PC-3 (cell line): ENCODE measurements around the gene KCNJ12. TPM values are rescaled to one million over a fixed set of nuclear protein-coding genes. Genes with fewer than 3 reads are reported as not detected.
"Not testable (repeated sequence)": the region's sequence is repeated elsewhere in the genome, so short reads cannot be mapped to it uniquely, and the experiment has no call there.

Experiments used
- ATAC-seq: fragments of 200-7000 bp; cut with Tn5 transposase; 2 replicates; pipeline ENCODE4 v1.9.1; 2020; ENCODE audit warnings: mild to moderate bottlenecking, moderate library complexity
- BruUV-seq: library from RNA; stranded (reverse); fragments of 400-500 nt; replicated peaks from 2 replicates; lab custom pipeline; 2021; lab: Mats Ljungman, UMichigan
- CTCF ChIA-PET: fragments of 300-600 bp; sonication (Branson Sonifier 250); formaldehyde crosslinking; loops from one replicate; lab custom pipeline; 2022; ENCODE audit warnings: antibody characterized with exemption; lab: Charles Lee
- POLR2A ChIA-PET: fragments of 300-600 bp; sonication (Branson Sonifier 250); formaldehyde crosslinking; loops from one replicate; lab custom pipeline; 2022; ENCODE audit warnings: antibody characterized with exemption; ENCODE audit not compliant: unreplicated experiment; lab: Charles Lee
- DNase-seq: peaks from one replicate; pipeline ENCODE4 v3.0.0-alpha.2; 2015
- H2AFZ ChIP-seq: fragments of 300-600 bp; sonication (generic); 2 replicates; pipeline ENCODE4 v1.6.0; 2016; ENCODE audit warnings: antibody characterized with exemption, low read length
- H3F3A ChIP-seq: fragments of 300-600 bp; sonication (generic); one replicate; pipeline ENCODE4 v1.6.0; 2017; ENCODE audit warnings: antibody characterized with exemption, low read length, control low read depth, mild to moderate bottlenecking; ENCODE audit not compliant: unreplicated experiment
- H3K27ac ChIP-seq: fragments of 300-600 bp; sonication (generic); 2 replicates; pipeline ENCODE4 v1.5.1; 2016; ENCODE audit warnings: mild to moderate bottlenecking, low read length
- H3K27me3 ChIP-seq: fragments of 300-600 bp; sonication (generic); 2 replicates; pipeline ENCODE4 v1.6.1; 2016; ENCODE audit warnings: low read length, mixed read lengths
- H3K36me3 ChIP-seq: fragments of 300-600 bp; sonication (generic); 2 replicates; pipeline ENCODE4 v1.6.1; 2016; ENCODE audit warnings: low read depth, mixed run types, low read length, mixed read lengths
- H3K4me1 ChIP-seq: fragments of 300-600 bp; sonication (generic); 2 replicates; pipeline ENCODE4 v1.5.1; 2016; ENCODE audit warnings: low read length; ENCODE audit not compliant: insufficient read depth
- H3K4me2 ChIP-seq: fragments of 300-600 bp; sonication (generic); 2 replicates; pipeline ENCODE4 v1.6.0; 2016; ENCODE audit warnings: low read length
- H3K4me3 ChIP-seq: fragments of 300-600 bp; sonication (generic); 2 replicates; pipeline ENCODE4 v1.5.1; 2016; ENCODE audit warnings: mild to moderate bottlenecking, low read length, mixed read lengths
- H3K79me2 ChIP-seq: fragments of 300-600 bp; sonication (generic); 2 replicates; pipeline ENCODE4 v1.6.1; 2017; ENCODE audit warnings: low read length, mixed read lengths
- H3K9ac ChIP-seq: fragments of 300-600 bp; sonication (generic); 2 replicates; pipeline ENCODE4 v1.6.0; 2016; ENCODE audit warnings: mild to moderate bottlenecking, low read length
- H3K9me2 ChIP-seq: fragments of 300-600 bp; sonication (generic); replicated peaks from 2 replicates; pipeline ENCODE4 v1.6.1; 2016; ENCODE audit warnings: mixed run types, low read length, mixed read lengths
- H3K9me3 ChIP-seq: fragments of 300-600 bp; sonication (generic); 2 replicates; pipeline ENCODE4 v1.6.1; 2016; ENCODE audit warnings: low read length, mixed read lengths
- H4K20me1 ChIP-seq: fragments of 300-600 bp; sonication (generic); 2 replicates; pipeline ENCODE4 v1.6.1; 2016; ENCODE audit warnings: low read length, mixed read lengths
- EZH2 ChIP-seq: fragments of 300-600 bp; sonication (generic); IDR thresholded peaks from one replicate; pipeline ENCODE4 v1.6.1; 2017; ENCODE audit warnings: antibody characterized with exemption, mild to moderate bottlenecking, low read length; ENCODE audit not compliant: unreplicated experiment
- EZH2phosphoT487 ChIP-seq: fragments of 300-600 bp; sonication (generic); IDR thresholded peaks from 2 replicates; pipeline ENCODE4 v1.6.1; 2018; ENCODE audit warnings: mild to moderate bottlenecking, antibody characterized with exemption, low read length, borderline replicate concordance
- intact Hi-C: fragments of 100-400 bp; cut with micrococcal nuclease; formaldehyde crosslinking; loops from 2 replicates; pipeline ENCODE4 v1.9.0; 2023
- total RNA-seq: library from RNA; depleted of rRNA; stranded (reverse); fragments of >200 nt; gene quantifications from 2 replicates; pipeline ENCODE4 v1.2.3, GENCODE V29; 2014
- TF ChIP-seq, protein P1 (sequence below): fragments of 300-600 bp; sonication (generic); conservative IDR thresholded peaks from 2 replicates; pipeline ENCODE4 v1.5.1; 2017; ENCODE audit warnings: antibody characterized with exemption, low read depth, mild to moderate bottlenecking, low read length

Gene KCNJ12
- total RNA-seq, 1 experiment from 2014 or later: 11.1 TPM

DNA sequence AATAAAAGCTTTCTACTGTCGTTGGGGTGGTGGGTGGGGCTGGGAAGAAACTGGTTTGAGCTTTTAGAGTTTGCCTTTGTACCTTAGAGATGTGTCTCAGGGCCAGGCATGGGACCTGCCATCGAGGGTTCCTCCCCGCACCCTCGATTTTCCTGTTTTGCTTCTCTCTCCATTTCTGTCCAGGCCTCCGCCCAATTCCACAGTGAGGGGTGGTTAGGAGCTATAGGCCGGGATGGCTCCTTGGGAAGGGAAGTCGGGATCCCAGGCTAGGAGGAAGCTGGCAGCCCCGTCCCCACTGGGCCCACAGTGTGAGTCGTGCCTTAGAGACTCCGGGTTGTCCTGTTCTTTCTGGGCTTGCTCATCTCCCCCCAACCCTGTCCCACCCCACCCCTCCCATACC lies 41.2 kb downstream of the KCNJ12 start:
- H3K79me2 ChIP-seq, intact Hi-C loops, POLR2A ChIA-PET: not testable (repeated sequence)

DNA sequence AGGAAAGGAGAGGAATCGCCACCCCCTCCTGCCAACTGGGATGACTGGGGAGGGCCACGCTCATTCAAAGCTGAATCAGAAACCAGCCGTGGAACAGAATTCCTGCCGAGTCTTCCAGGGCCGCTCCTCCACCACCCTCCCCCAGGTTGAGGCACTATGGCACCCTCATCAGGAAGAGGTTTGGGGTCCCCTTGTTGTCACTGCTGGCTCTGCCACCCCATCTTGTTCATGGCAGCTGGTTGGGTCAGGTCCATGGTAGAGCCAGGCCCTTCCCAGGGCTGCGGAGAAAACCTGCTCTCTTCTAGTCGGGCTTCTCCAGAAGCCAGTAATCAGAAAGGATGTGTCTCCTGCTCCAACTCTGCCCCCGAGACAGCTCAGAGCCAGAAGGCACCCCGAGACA lies 41.8 kb downstream of the KCNJ12 start:
- Histone ChIP-seq H3K27me3 (no peaks in the 10 kb centered on the region), H3K79me2 (no peaks in the 10 kb centered on the region), H3F3A (no peaks in the 10 kb centered on the region), H3K9ac (no peak overlapping the region), H3K4me3 (no peak overlapping the region), H3K9me2 (no peaks in the 10 kb centered on the region), H3K36me3 (no peaks in the 10 kb centered on the region), H3K9me3 (no peaks in the 10 kb centered on the region), H3K27ac (no peak overlapping the region), H4K20me1 (no peaks in the 10 kb centered on the region), H3K4me1 (no peaks in the 10 kb centered on the region), H3K4me2 (no peak overlapping the region), H2AFZ (no peak overlapping the region)
- TF ChIP-seq, protein P1, sequence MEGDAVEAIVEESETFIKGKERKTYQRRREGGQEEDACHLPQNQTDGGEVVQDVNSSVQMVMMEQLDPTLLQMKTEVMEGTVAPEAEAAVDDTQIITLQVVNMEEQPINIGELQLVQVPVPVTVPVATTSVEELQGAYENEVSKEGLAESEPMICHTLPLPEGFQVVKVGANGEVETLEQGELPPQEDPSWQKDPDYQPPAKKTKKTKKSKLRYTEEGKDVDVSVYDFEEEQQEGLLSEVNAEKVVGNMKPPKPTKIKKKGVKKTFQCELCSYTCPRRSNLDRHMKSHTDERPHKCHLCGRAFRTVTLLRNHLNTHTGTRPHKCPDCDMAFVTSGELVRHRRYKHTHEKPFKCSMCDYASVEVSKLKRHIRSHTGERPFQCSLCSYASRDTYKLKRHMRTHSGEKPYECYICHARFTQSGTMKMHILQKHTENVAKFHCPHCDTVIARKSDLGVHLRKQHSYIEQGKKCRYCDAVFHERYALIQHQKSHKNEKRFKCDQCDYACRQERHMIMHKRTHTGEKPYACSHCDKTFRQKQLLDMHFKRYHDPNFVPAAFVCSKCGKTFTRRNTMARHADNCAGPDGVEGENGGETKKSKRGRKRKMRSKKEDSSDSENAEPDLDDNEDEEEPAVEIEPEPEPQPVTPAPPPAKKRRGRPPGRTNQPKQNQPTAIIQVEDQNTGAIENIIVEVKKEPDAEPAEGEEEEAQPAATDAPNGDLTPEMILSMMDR: no peak
- TF ChIP-seq EZH2: no peak
- TF ChIP-seq EZH2phosphoT487: no peak
- DNase-seq (no peak), ATAC-seq (no peak)
- BruUV-seq: no TSS peak
- intact Hi-C loops: no loop called here
- ChIA-PET POLR2A (no interaction called here), CTCF (no interaction called here)

More for the DNA sequence above, 41.2 kb downstream of the KCNJ12 start:
- H3K9ac ChIP-seq, ATAC-seq, H3K27me3 ChIP-seq, H3K9me2 ChIP-seq, DNase-seq, H3K36me3 ChIP-seq, CTCF ChIA-PET, BruUV-seq, H3K4me2 ChIP-seq, H3F3A ChIP-seq, H3K4me1 ChIP-seq, H3K27ac ChIP-seq, H3K9me3 ChIP-seq, H4K20me1 ChIP-seq, H3K4me3 ChIP-seq, H2AFZ ChIP-seq: not testable (repeated sequence)

DNA sequence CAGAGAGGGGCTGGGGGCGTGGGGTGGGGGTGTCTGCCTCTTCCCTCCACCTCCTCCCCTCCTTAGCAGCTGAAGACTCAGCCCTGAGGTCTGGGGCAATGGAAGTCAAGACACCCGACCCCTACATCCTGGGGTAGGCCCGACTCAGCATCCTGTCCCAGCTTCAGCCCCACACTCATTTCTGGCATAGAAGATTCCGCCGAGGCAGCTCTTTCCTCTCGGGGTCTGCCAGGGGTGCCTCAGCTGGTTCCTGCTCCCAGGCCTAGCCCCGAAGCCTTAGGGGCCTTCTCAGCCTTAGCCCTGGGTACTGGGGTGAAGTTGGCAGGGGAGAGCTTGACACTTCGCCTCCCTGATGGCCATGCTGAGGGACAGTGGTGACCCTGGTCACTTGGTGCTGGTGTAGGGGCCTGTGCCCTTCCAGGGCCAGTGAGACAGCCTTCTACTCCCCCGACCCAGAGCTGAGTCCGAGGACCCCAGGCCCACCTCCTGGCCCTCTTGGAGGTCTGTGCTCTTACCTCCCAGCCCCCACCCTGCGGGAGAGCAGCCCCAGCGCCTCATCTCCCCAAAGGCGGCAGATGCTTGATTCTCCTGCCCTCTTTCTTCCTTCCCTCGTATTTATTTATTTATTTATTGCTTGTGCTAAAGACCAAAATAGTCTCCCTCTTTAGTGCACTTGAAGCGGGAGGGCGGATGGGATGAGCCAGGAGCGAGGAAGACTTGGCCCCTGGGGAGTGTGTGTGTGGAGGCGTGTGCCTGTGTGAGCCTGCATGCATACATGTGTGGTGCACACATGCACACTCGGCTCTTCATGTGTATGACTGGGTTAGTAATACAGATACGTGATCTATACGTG lies 42.5 kb downstream of the KCNJ12 start:
- Histone ChIP-seq H3K4me2 (no peak overlapping the region), H3K27ac (no peak overlapping the region), H4K20me1 (no peaks in the 10 kb centered on the region), H3F3A (no peaks in the 10 kb centered on the region), H3K9me3 (no peaks in the 10 kb centered on the region), H3K9ac (no peak overlapping the region), H3K27me3 (no peaks in the 10 kb centered on the region), H3K79me2 (no peaks in the 10 kb centered on the region), H3K36me3 (no peaks in the 10 kb centered on the region), H3K4me3 (no peak overlapping the region), H3K9me2 (no peaks in the 10 kb centered on the region), H2AFZ (no peak overlapping the region), H3K4me1 (no peaks in the 10 kb centered on the region)
- intact Hi-C loops: no loop called here
- POLR2A ChIA-PET: no interaction called here
- TF ChIP-seq, protein P1: no peak
- TF ChIP-seq EZH2phosphoT487: no peak
- TF ChIP-seq EZH2: no peak
- CTCF ChIA-PET: no interaction called here
- no TSS peak for BruUV-seq
- ATAC-seq (no peak), DNase-seq (no peak)
